Left colon (tissue), 2 donors: ENCODE measurements around the gene BMP8A. TPM values are rescaled to one million over a fixed set of nuclear protein-coding genes. Genes with fewer than 3 reads are reported as not detected.

Source experiments
- ATAC-seq: fragments of 200-7000 bp; cut with Tn5 transposase; one replicate; pipeline ENCODE4 v1.9.1; 2020; ENCODE audit warnings: mild to moderate bottlenecking, moderate library complexity
- DNase-seq, 2 donors: peaks; one replicate each; pipeline ENCODE4 v3.0.0-alpha.2; 2020
- intact Hi-C, 2 donors: fragments of 100-400 bp; cut with DNase I in 1 of 2; cut with micrococcal nuclease in 1 of 2; formaldehyde crosslinking; loops; one replicate each; pipeline versions ENCODE4 v1.11.2 to v1.14.0; 2022; cut with DNase I, micrococcal nuclease
- total RNA-seq, 2 donors: library from RNA; stranded (reverse); fragmentation: NEBNext Ultra II Directional; extraction: Animal tissue kit (Norgen Biotek cat#: 25700); gene quantifications; one replicate each; pipeline ENCODE4 v1.2.1, GENCODE V29; 2021
- donor health status: DM: no; HTN: no; CAD: no.
- donor health status: DM: yes; HTN: yes; CAD: no.

The BMP8A gene
- total RNA-seq, 2 donors from 2014 or later: 4.4 to 6.8 TPM

DNA sequence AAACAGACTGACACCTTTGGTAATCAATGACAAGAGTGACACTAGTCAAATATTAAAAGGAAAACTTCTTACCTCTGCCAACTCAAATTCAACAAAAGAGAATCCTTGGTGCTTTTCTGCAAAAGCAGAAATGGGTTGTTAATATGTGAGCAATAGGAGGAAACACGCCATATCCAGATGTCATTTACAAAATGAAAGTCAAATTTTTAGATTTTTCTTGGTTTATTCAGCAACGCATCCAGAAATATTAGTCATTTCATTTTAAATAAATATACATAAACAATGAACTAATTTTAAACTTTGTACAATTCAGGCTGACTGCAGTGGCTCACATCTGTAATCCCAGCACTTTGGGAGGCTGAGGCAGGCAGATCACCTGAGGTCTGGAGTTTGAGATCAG, 62.8 kb downstream of the BMP8A start:
- ATAC-seq (no peak), DNase-seq (no peak)
- intact Hi-C loops: no loop called here

- ATAC-seq (peak; percentile 75), DNase-seq (no peak)
- intact Hi-C loops: no loop called here
Measured at GRCh38 chr1:39561279-39561678, 69.8 kb downstream of the BMP8A start.

- intact Hi-C loops: no loop called here
- DNase-seq (no peak), ATAC-seq (no peak)
Measured at GRCh38 chr1:39562886-39563285, 71.5 kb downstream of the BMP8A start.

DNA sequence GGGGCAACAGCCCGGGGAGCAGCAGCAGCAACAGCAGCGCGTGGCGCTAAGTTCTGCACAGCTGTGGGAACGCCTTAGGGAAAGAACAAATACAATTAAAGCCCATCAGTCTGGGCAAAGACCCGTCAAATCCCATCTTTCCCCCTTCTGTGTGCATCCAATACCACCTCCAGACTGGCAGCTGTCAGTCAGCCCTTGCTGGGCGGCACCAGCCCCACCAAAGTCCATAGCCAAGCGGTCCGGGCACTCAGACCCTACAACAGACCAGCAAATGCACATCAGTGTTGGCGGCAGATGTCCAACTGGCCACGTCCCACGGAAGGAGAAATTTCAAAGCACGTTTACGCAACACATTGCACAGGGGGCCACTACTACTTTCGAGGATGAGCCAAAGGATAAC, 72.2 kb downstream of the BMP8A start:
- DNase-seq (no peak), ATAC-seq (no peak)
- intact Hi-C loops: no loop called here

DNA sequence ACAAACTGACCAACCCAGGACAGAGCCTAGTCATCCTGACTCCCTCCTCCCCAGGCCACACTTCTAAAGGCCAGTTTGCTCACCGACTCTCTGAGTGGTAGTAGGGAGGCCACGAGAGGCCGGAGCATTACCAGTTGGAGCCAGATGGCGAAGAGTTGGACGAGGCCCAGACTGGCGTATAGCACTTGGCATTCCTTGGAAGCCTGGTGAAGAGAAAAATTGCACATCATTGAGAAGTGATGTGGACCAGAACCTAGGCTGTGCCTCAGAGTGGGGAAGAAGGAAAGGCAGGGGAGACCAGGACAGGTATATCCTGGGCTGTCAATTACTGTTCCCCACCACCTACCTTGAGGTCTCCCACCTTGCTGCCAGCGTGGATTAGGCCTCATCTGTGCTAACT, 72.9 kb downstream of the BMP8A start:
- DNase-seq (no peak), ATAC-seq (no peak)
- intact Hi-C loops: no loop called here

GRCh38 chr1:39564941-39565340, 73.5 kb downstream of the BMP8A start:
- DNase-seq: no peak
- ATAC-seq: no peak
- intact Hi-C loops: no loop called here

- intact Hi-C loops: no loop called here
- peak; percentile 82 to 85 for DNase-seq
- peak; percentile 93 for ATAC-seq
Measured at GRCh38 chr1:39566441-39567137, 75.2 kb downstream of the BMP8A start.

- ATAC-seq (peak; percentile 10), DNase-seq (no peak)
- intact Hi-C loops: no loop called here
Measured at GRCh38 chr1:39567302-39567701, 75.9 kb downstream of the BMP8A start.

GRCh38 chr1:39568208-39568607, 76.8 kb downstream of the BMP8A start:
- no peak for DNase-seq
- intact Hi-C loops: no loop called here
- no peak for ATAC-seq

DNA sequence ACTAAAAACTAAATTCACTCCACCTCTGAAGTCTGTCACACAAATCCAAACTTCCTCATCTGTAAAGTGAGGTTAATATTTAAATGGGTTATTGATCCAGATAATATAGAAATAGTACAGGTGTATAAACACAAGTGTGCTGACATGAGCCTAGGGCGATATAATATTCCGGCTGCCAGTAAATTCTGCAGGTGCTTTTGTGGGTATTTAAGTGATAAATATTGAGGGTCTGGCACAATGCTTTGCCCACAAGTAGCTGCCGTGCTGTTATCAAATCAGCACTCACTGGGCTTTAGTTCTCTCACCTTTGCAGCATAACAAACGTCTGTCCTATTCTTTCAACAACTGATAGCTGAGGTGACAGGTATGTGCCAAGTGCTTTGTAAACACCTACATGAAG, 77.6 kb downstream of the BMP8A start:
- ATAC-seq: no peak
- intact Hi-C loops: no loop called here
- no peak for DNase-seq

- intact Hi-C loops: no loop called here
- no peak for ATAC-seq
- DNase-seq: no peak
Measured at GRCh38 chr1:39570477-39571177, 79.2 kb downstream of the BMP8A start.

DNA sequence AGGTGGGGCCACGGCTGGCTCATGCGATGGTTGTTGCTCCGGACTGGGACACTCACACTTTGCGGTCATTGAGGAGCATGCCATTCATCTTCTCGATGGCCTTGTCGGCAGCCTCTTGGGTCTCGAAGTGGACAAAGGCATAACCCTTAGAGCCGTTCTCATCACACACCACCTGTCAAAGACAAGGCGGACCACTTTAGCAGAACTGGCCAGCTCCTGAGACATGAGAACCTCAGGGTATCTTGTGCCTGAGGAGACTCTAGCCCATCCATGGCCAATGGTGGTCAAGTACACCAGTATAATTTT, 79.7 kb downstream of the BMP8A start:
- DNase-seq: no peak
- intact Hi-C loops: no loop called here
- ATAC-seq: no peak

GRCh38 chr1:39572379-39573096, 81.1 kb downstream of the BMP8A start:
- intact Hi-C loops: no loop called here
- ATAC-seq (no peak), DNase-seq (no peak)

DNA sequence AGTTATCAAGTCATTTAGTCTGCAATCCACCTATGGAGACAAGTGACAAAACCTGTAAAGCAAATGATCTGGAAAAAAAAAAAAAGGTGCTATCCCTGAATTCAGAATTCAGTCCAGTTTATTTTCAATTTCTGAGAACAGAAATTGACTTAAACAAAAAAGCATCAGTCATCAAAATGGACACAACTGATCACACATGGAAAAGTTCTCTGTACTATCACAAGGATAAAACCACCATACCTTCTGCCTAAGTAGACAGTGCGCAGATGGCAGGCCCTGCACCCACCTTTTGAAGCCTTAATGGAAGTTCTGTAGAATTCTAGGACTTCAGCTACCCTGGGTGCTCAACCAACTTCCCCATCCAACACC, 81.6 kb downstream of the BMP8A start:
- ATAC-seq: no peak
- intact Hi-C loops: no loop called here
- no peak for DNase-seq

GRCh38 chr1:39573736-39574624, 82.5 kb downstream of the BMP8A start:
- DNase-seq (no peak), ATAC-seq (peak; percentile 0)
- intact Hi-C loops: no loop called here

- ATAC-seq (peak; percentile 60), DNase-seq (peak in 1 of 2 donors; percentile 42)
- intact Hi-C loops: no loop called here
Measured at GRCh38 chr1:39574646-39575045, 83.2 kb downstream of the BMP8A start.
